Measurements from ENCODE around the gene GARS1. TPM values are rescaled to one million over a fixed set of nuclear protein-coding genes. Genes with fewer than 3 reads are reported as not detected.

GARS1 gene
- total RNA-seq: 100 to 1,000 TPM in 1 of 3 donors, 10 to 100 TPM in 2; 80.2 to 107 (median 92.4) TPM
- total RNA-seq (2013): 58.2 TPM

GRCh38 chr7:30594540-30595435 lies at the start of gene GARS1:
Gene GARS1, plus strand, starts transcription at chr7:30594878. Its CDS starts 44 bp downstream, at chr7:30594922.
- under 1% methylated on average over 84 of the region's 84 CpGs for WGBS (ENCODE audit: insufficient coverage)
- DNase-seq (peak; percentile 89 to 96), ATAC-seq (peak; percentile 88 to 97 (median 93))
- no peaks in the 10 kb centered on the region for H3K9me3 Mint-ChIP-seq
- no peaks in the 10 kb centered on the region for H3K36me3 Mint-ChIP-seq
- H3K4me3 ChIP-seq (ENCODE audit: low read length): peak within 1 kb of the TSS; percentile 61
- peak within 1 kb of the TSS; percentile 94 to 99 for H3K27ac Mint-ChIP-seq
- intact Hi-C loops (cut with micrococcal nuclease): loop anchor here (2.0 kb wide), 1 partner anchor 568 kb away; the partner anchor contains the start of gene FKBP14
- H3K27ac ChIP-seq (ENCODE audit: low read length): peak within 1 kb of the TSS; percentile 85
- no peaks in the 10 kb centered on the region for H3K27me3 ChIP-seq (ENCODE audit: control insufficient read depth, insufficient read depth, low read length)
- no peaks in the 10 kb centered on the region for H3K9me3 ChIP-seq (ENCODE audit: control insufficient read depth, insufficient read depth, low read length)
- H3K4me3 Mint-ChIP-seq: peak within 1 kb of the TSS; percentile 96
- H3K27me3 Mint-ChIP-seq (ENCODE audit: low read depth in 2 of 2): no peaks in the 10 kb centered on the region
- peaks cover 3% of the 10 kb centered on the region for H3K36me3 ChIP-seq (ENCODE audit: control insufficient read depth, insufficient read depth, low read length)
- peaks cover 18% of the 10 kb centered on the region for H3K4me1 ChIP-seq (ENCODE audit: control insufficient read depth, insufficient read depth, low read length)
- TF ChIP-seq CTCF (IDR thresholded peaks at IDR 0.05): no peak
- H3K4me1 Mint-ChIP-seq: peaks cover 37 to 50% of the 10 kb centered on the region in 2 donors

GRCh38 chr7:30545791-30546555 lies 48.7 kb upstream of the GARS1 start:
- no peak overlapping the region for H3K4me3 Mint-ChIP-seq
- DNase-seq: no peak
- WGBS (ENCODE audit: insufficient coverage): 92% methylated on average over 4 of the region's 5 CpGs
- no peak overlapping the region for H3K27ac ChIP-seq (ENCODE audit: low read length)
- H3K36me3 Mint-ChIP-seq: peaks cover 7% of the 10 kb centered on the region
- H3K4me3 ChIP-seq (ENCODE audit: low read length): no peak overlapping the region
- H3K4me1 ChIP-seq (ENCODE audit: control insufficient read depth, insufficient read depth, low read length): no peaks in the 10 kb centered on the region
- no peaks in the 10 kb centered on the region for H3K9me3 Mint-ChIP-seq
- TF ChIP-seq CTCF (IDR thresholded peaks at IDR 0.05): no peak
- peak overlapping the region in 1 of 2 donors; percentile 29 for H3K27ac Mint-ChIP-seq
- no peaks in the 10 kb centered on the region for H3K9me3 ChIP-seq (ENCODE audit: control insufficient read depth, insufficient read depth, low read length)
- no peaks in the 10 kb centered on the region for H3K27me3 ChIP-seq (ENCODE audit: control insufficient read depth, insufficient read depth, low read length)
- ATAC-seq: no peak
- H3K27me3 Mint-ChIP-seq (ENCODE audit: low read depth in 2 of 2): no peaks in the 10 kb centered on the region
- peaks cover 4% of the 10 kb centered on the region for H3K36me3 ChIP-seq (ENCODE audit: control insufficient read depth, insufficient read depth, low read length)
- intact Hi-C loops (cut with micrococcal nuclease): no loop called here
- no peaks in the 10 kb centered on the region for H3K4me1 Mint-ChIP-seq

GRCh38 chr7:30546596-30546995 lies 48.1 kb upstream of the GARS1 start:
- no peak overlapping the region for H3K4me3 Mint-ChIP-seq
- H3K9me3 ChIP-seq (ENCODE audit: control insufficient read depth, insufficient read depth, low read length): no peaks in the 10 kb centered on the region
- ATAC-seq (no peak), DNase-seq (no peak)
- no peak for TF ChIP-seq CTCF (IDR thresholded peaks at IDR 0.05)
- H3K4me3 ChIP-seq (ENCODE audit: low read length): no peak overlapping the region
- 67% methylated on average over 4 of the region's 4 CpGs for WGBS (ENCODE audit: insufficient coverage)
- peaks cover 7% of the 10 kb centered on the region for H3K36me3 Mint-ChIP-seq
- H3K27me3 ChIP-seq (ENCODE audit: control insufficient read depth, insufficient read depth, low read length): no peaks in the 10 kb centered on the region
- peaks cover 4% of the 10 kb centered on the region for H3K36me3 ChIP-seq (ENCODE audit: control insufficient read depth, insufficient read depth, low read length)
- intact Hi-C loops (cut with micrococcal nuclease): no loop called here
- H3K4me1 ChIP-seq (ENCODE audit: control insufficient read depth, insufficient read depth, low read length): no peaks in the 10 kb centered on the region
- H3K27ac Mint-ChIP-seq: no peak overlapping the region
- no peak overlapping the region for H3K27ac ChIP-seq (ENCODE audit: low read length)
- no peaks in the 10 kb centered on the region for H3K4me1 Mint-ChIP-seq
- H3K9me3 Mint-ChIP-seq: no peaks in the 10 kb centered on the region
- no peaks in the 10 kb centered on the region for H3K27me3 Mint-ChIP-seq (ENCODE audit: low read depth in 2 of 2)
